HG02840 (cell line): ENCODE results near the gene RIPOR3.
"Not testable (repeated sequence)": the region's sequence is repeated elsewhere in the genome, so short reads cannot be mapped to it uniquely, and the experiment has no call there.

ENCODE experiments used
- ATAC-seq: cut with Tn5 transposase; IDR thresholded peaks from one replicate; pipeline ENCODE4 v1.9.1; 2021; ENCODE audit warnings: mild to moderate bottlenecking, moderate library complexity, moderate number of reproducible peaks; ENCODE audit not compliant: unreplicated experiment, low FRiP score

The RIPOR3 gene

GRCh38 chr20:50724112-50724725 is 32.9 kb upstream of the RIPOR3 start:
- no peak for ATAC-seq

- ATAC-seq: no peak
Observed at GRCh38 chr20:50723672-50724071, 32.3 kb upstream of the RIPOR3 start.

GRCh38 chr20:50722424-50723155 is 31.2 kb upstream of the RIPOR3 start:
- no peak for ATAC-seq

DNA sequence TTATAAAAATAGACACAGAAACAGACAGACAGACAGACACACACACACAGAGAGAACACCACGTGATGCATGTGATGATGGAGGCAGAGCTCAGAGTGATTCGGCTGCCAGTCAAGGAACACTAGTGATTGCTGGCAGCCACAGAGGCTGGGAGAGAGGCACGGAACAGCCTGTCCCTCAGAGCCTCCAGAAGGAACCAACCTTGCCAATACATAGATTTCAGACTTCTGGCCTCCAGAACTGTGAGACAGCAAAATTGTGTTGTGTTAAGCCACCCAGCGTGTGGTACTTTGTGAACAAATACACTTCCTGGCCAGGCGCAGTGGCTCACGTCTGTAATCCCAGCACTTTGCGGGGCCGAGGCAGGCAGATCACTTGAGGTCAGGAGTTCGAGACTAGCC is 30.5 kb upstream of the RIPOR3 start:
- no peak for ATAC-seq

- ATAC-seq: no peak
Observed at GRCh38 chr20:50720582-50720981, 29.2 kb upstream of the RIPOR3 start.

- ATAC-seq: no peak
Observed at GRCh38 chr20:50720026-50720425, 28.7 kb upstream of the RIPOR3 start.

DNA sequence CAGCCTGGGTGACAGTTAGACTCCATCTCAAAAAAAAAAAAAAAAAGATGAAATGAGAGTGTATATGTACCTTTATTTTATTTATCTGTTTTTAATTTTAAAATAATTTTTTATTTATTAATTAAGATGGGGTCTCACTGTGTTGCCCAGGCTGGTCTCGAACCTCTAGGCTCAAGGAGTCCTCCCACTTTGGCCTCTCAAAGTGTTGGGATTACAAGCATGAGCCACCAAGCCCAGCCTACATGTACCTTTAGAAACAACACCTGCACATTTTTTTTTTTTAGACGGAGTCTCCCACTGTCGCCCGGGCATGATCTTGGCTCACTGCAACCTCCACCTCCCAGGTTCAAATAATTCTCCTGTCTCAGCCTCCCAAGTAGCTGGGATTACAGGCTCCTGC is 28.0 kb upstream of the RIPOR3 start:
- no peak for ATAC-seq

DNA sequence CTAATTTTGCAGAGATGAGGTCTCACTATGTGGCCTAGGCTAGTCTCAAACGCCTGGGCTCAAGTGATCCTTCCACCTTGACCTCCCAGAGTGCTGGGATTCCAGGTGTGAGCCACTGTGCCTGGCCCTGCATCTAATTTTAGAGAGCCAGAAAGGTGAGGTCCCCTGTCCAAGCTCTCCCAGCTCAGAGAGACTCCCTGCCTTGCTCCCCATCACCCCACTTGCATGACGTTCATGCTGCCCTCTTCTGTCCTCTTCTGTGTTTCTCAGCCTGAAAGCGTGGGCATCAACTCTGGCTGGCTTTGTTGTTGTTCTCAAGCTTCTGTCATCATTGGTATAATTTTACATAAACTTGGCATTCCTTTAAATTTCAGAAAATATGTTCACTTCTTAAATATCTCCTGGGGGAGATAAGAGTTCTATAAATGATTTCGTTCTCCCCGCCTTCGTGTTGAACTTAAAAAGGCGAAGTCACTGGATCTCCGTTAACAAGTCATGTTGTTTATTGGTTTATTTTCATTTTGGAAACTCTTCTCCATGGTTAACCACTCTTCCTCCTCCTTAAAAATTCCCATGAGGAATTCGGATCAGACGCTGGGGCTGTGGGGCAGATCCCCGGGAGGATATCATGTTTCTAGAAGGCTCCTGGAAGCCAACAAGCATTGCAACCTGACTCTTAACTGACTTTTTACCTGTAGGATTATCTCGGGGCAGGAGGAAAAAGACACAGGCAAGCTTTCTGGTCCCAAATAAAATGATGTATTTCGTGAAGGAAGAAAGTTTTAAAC is 26.8 kb upstream of the RIPOR3 start:
- no peak for ATAC-seq

DNA sequence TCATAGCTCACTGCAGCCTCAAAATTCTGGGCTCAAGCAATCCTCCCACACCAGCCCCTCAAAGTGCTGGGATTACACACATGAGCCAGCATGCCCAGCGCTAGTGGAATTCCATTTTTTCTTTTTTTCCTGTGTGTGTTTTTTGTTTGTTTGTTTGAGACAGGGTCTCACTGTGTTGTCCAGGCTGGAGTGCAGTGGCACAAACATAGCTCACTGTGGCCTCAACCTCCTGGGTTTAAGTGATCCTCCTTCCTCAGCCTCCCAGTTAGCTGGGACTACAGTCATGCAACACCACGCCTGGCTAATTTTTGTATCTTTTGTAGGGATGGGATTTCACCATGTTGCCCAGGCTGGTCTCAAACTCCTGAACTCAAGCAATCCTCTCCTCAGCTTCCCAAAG is 26.0 kb upstream of the RIPOR3 start:
- ATAC-seq: no peak

- no peak for ATAC-seq
Observed at GRCh38 chr20:50716518-50716917, 25.2 kb upstream of the RIPOR3 start.

- ATAC-seq: no peak
Observed at GRCh38 chr20:50715694-50716093, 24.4 kb upstream of the RIPOR3 start.

DNA sequence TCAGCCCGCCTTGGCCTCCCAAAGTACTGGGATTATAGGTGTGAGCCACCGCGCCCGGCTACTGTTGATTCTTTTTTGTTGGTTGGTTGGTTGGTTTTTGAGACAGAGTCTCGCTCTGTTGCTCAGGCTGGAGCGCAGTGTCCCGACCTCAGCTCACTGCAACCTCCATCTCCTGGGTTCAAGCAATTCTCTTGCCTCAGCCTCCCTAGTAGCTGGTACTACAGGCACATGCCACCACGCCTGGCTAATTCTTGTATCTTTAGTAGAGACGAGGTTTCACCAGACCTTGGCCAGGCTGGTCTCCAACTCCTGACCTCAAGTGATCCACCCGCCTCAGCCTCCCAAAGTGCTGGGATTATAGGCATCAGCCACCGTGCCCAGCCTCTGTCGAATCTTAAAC is 23.1 kb upstream of the RIPOR3 start:
- ATAC-seq: not testable (repeated sequence)

- ATAC-seq: no peak
Observed at GRCh38 chr20:50713657-50714101, 22.3 kb upstream of the RIPOR3 start.

DNA sequence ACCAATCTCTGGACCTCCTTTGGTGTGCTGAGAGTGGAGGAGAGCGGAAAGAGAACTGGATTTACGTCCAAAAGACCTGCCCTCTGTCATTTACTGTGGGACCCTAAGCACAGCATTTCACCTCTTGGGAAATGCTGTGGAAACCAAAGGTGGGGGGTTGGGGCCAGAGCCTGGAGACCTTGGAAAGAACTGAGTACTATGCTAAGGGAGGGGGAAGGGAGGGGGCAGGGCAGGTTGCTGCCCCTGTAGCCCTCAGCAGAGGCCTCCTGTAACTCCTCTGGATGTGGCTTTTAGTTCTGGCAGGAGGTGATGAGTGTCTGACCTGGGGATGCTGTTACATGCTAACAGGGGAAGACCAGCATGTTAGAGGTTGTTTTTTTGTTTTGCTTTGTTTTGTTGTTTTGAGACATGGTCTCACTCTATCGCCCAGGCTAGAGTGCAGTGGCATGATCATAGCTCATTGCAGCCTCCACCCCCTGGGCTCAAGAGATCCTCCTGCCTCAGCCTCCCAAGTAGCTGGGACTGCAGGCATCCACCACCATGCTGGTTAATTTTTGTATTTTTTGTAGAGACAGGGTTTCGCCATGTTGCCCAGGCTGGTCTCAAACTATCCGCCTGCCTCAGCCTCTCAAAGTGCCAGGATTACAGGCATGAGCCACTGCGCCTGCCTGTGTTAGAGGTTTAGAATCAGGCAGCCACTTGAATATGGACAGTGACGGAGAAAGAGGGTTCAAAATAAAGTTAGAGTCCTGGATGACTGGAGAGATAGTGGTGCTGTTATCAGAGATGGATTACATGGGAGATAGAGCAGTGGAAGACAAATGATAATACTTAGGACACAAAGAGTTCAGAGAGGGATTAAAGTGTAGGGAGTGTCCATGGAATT is 21.7 kb upstream of the RIPOR3 start:
- no peak for ATAC-seq

- no peak for ATAC-seq
Observed at GRCh38 chr20:50711113-50711825, 19.9 kb upstream of the RIPOR3 start.

GRCh38 chr20:50710492-50711063 is 19.2 kb upstream of the RIPOR3 start:
- no peak for ATAC-seq

DNA sequence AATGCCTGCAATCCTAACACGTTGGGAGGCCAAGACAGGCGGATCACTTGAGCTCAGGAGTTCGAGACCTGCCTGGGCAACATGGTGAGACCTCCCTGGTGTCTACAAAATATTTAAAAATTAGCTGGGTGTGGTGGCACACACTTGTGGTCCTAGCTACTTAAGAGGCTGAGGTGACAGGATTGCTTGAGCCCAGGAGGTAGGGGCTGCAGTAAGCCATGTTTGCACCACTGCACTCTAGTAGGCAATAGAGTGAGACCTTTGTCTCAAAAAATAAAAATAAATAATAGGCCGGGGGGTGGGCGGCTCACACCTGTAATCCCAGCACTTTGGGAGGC is 18.3 kb upstream of the RIPOR3 start:
- ATAC-seq: no peak

DNA sequence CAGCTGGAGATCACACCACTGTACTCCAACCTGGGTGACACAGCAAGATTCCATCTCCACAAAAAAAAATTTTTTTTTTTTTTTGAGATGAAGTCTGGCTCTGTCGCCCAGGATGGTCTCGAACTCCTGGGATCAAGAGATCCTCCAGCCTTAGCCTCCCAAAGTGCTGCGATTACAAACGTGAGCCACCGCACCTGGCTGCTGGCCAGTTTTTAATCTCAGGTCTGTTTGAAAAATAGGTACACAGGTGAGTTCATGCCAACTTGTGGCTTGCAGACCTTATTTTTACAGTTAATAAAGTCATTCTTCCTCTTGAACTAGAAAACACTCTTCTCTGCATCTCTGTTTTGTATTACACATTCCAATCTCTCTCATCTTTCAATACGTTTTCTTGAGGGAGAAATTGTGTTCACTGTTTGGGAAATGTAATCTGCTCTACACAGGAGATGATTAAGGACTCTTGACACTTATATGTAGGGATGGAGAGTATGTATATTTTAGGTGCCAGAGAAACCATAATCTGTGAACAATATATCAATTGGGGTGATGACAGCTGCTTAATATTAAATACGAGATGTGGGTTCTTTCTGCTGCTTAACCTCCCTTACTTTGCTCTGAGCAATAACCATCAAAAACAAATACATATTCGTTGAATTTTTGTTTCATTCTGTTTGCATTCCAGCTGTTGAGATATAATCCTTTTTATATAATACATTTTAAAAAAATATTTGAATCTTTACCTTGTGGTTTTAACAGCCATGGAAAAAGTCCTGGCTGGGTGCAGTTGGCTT is 17.7 kb upstream of the RIPOR3 start:
- ATAC-seq: no peak

DNA sequence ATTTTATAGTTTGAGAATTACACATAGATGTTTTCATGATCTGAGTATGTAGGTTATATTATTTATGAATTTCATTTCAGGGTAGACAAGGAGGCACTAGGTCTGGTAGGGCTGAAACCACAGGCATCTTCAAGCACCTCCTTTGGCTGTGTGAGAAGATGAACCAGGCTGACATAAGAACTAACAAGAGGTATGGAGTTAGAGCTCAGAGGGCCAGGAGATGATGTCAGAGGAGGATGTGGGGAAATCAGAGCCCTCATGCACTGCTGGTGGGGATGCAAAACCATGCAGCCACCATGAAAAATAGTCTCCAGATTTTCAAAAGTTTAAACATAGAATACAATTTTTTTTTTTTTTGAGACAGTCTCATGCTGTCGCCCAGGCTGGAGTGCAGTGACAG is 13.6 kb upstream of the RIPOR3 start:
- ATAC-seq: no peak
